Calu3 (cell line): ENCODE data around the gene EFNA1. TPM values are rescaled to one million over a fixed set of nuclear protein-coding genes. Genes with fewer than 3 reads are reported as not detected.
"Not testable (repeated sequence)": the region's sequence is repeated elsewhere in the genome, so short reads cannot be mapped to it uniquely, and the experiment has no call there.

Experiments
- BruUV-seq: library from RNA; stranded (reverse); fragments of 400-500 nt; replicated peaks from 2 replicates; lab custom pipeline; 2021; lab: Mats Ljungman, UMichigan
- CTCF ChIA-PET: fragments of 300-600 bp; sonication (Branson Sonifier 250); formaldehyde crosslinking; loops from one replicate; lab custom pipeline; 2022; ENCODE audit warnings: antibody characterized with exemption; lab: Charles Lee
- DNase-seq: peaks from one replicate; pipeline ENCODE4 v3.0.0; 2022
- H3K27ac Mint-ChIP-seq: one replicate; pipeline ENCODE4 v1.8.0; 2022; ENCODE audit warnings: mixed read lengths; ENCODE audit not compliant: unreplicated experiment
- H3K27me3 Mint-ChIP-seq: one replicate; pipeline ENCODE4 v1.8.0; 2022; ENCODE audit warnings: mixed read lengths; ENCODE audit not compliant: unreplicated experiment
- H3K36me3 Mint-ChIP-seq: one replicate; pipeline ENCODE4 v1.8.0; 2022; ENCODE audit warnings: mild to moderate bottlenecking, moderate library complexity, mixed read lengths; ENCODE audit not compliant: insufficient read depth, unreplicated experiment
- H3K4me1 Mint-ChIP-seq: one replicate; pipeline ENCODE4 v1.8.0; 2022; ENCODE audit warnings: mild to moderate bottlenecking, low read depth, mixed read lengths; ENCODE audit not compliant: unreplicated experiment
- H3K4me3 Mint-ChIP-seq: one replicate; pipeline ENCODE4 v1.8.0; 2022; ENCODE audit warnings: mild to moderate bottlenecking, low read depth, moderate library complexity, mixed read lengths; ENCODE audit not compliant: unreplicated experiment
- H3K9me3 Mint-ChIP-seq: one replicate; pipeline ENCODE4 v1.8.0; 2022; ENCODE audit warnings: low read depth, mixed read lengths; ENCODE audit not compliant: unreplicated experiment
- CTCF ChIP-seq: fragments of 200-600 bp; IDR thresholded peaks from one replicate; pipeline ENCODE4 v1.8.0; 2022; ENCODE audit warnings: antibody characterized with exemption; ENCODE audit not compliant: unreplicated experiment
- intact Hi-C: fragments of 100-400 bp; cut with micrococcal nuclease; formaldehyde crosslinking; loops from one replicate; pipeline ENCODE4 v1.10.0; 2022; ENCODE audit not compliant: unreplicated experiment
- total RNA-seq: library from RNA; stranded (reverse); gene quantifications from 2 replicates; pipeline ENCODE4 v1.2.3, GENCODE V29; 2022

The EFNA1 gene
- total RNA-seq, 1 experiment from 2014 or later = 41.7 TPM

GRCh38 chr1:155117610-155118009 lies 10.1 kb upstream of the EFNA1 start:
- no peak for DNase-seq
- CTCF ChIA-PET = interaction anchor here (0.7 kb wide), 1 partner anchor 8 kb away, joined by 3 read pairs; no protein-coding TSS in a partner anchor
- intact Hi-C loops = no loop called here
- no peaks in the 10 kb centered on the region for H3K9me3 Mint-ChIP-seq
- H3K36me3 Mint-ChIP-seq = no peaks in the 10 kb centered on the region
- no TSS peak for BruUV-seq
- H3K27ac Mint-ChIP-seq = no peak overlapping the region
- peaks cover 43% of the 10 kb centered on the region for H3K27me3 Mint-ChIP-seq
- TF ChIP-seq CTCF = no peak
- no peak overlapping the region for H3K4me3 Mint-ChIP-seq
- peaks cover 7% of the 10 kb centered on the region for H3K4me1 Mint-ChIP-seq

- H3K4me1 Mint-ChIP-seq, DNase-seq, H3K27ac Mint-ChIP-seq, H3K36me3 Mint-ChIP-seq, CTCF ChIA-PET, H3K9me3 Mint-ChIP-seq, intact Hi-C loops, BruUV-seq, H3K4me3 Mint-ChIP-seq: not testable (repeated sequence)
- peaks cover 43% of the 10 kb centered on the region for H3K27me3 Mint-ChIP-seq
These were observed 9.6 kb upstream of the EFNA1 start for GRCh38 chr1:155118090-155118489.

GRCh38 chr1:155120253-155120652 lies 7.4 kb upstream of the EFNA1 start:
- Mint-ChIP-seq H3K4me3 (no peak overlapping the region), H3K9me3 (no peaks in the 10 kb centered on the region), H3K36me3 (peaks cover 4% of the 10 kb centered on the region), H3K27me3 (peaks cover 43% of the 10 kb centered on the region), H3K27ac (no peak overlapping the region), H3K4me1 (peaks cover 22% of the 10 kb centered on the region)
- no peak for DNase-seq
- intact Hi-C loops = no loop called here
- TF ChIP-seq CTCF = no peak
- BruUV-seq = no TSS peak
- CTCF ChIA-PET = interaction anchor here (1.8 kb wide), 1 partner anchor 47 kb away, joined by 6 read pairs; no protein-coding TSS in a partner anchor

GRCh38 chr1:155121249-155121648 lies 6.4 kb upstream of the EFNA1 start:
- TF ChIP-seq CTCF = no peak
- peaks cover 37% of the 10 kb centered on the region for H3K27me3 Mint-ChIP-seq
- peaks cover 10% of the 10 kb centered on the region for H3K36me3 Mint-ChIP-seq
- H3K9me3 Mint-ChIP-seq = no peaks in the 10 kb centered on the region
- DNase-seq = no peak
- CTCF ChIA-PET = interaction anchor here (0.6 to 1.8 kb wide), 3 partner anchors 46 to 483 kb away, joined by 3 to 6 read pairs (median 4); no protein-coding TSS in a partner anchor
- H3K4me3 Mint-ChIP-seq = no peak overlapping the region
- H3K4me1 Mint-ChIP-seq = peaks cover 31% of the 10 kb centered on the region
- H3K27ac Mint-ChIP-seq = no peak overlapping the region
- intact Hi-C loops = no loop called here
- no TSS peak for BruUV-seq

- TF ChIP-seq CTCF = no peak
- H3K4me1 Mint-ChIP-seq = peaks cover 41% of the 10 kb centered on the region
- CTCF ChIA-PET = no interaction called here
- intact Hi-C loops = no loop called here
- H3K36me3 Mint-ChIP-seq = peaks cover 21% of the 10 kb centered on the region
- BruUV-seq = no TSS peak
- no peak for DNase-seq
- H3K4me3 Mint-ChIP-seq = no peak overlapping the region
- H3K27ac Mint-ChIP-seq = no peak overlapping the region
- H3K27me3 Mint-ChIP-seq = peaks cover 27% of the 10 kb centered on the region
- H3K9me3 Mint-ChIP-seq = no peaks in the 10 kb centered on the region
These were observed 5.4 kb upstream of the EFNA1 start for GRCh38 chr1:155122308-155122707.
